HL-60 (cell line): Measurements from ENCODE around the gene CYP27C1.
"Not testable (repeated sequence)": the region's sequence is repeated elsewhere in the genome, so short reads cannot be mapped to it uniquely, and the experiment has no call there.

ENCODE experiments used
- DNase-seq, 2 experiments: peaks; one replicate each; pipeline ENCODE4 v3.0.0-alpha.2; 2010 to 2020; ENCODE audit warnings: low read depth in 1 of 2, low spot score in 1 of 2
- H3K27ac ChIP-seq: fragments of 250-450 bp; sonication (Bioruptor Pico); replicated peaks from 2 replicates; pipeline ENCODE4 v1.5.1; 2020; ENCODE audit warnings: mild to moderate bottlenecking, moderate library complexity
- H3K27me3 ChIP-seq: fragments of 250-450 bp; sonication (Bioruptor Pico); 2 replicates; pipeline ENCODE4 v1.5.1; 2021; ENCODE audit warnings: mild to moderate bottlenecking, moderate library complexity; ENCODE audit not compliant: insufficient read depth, poor library complexity, severe bottlenecking
- H3K4me3 ChIP-seq: replicated peaks from 2 replicates; pipeline ENCODE4 v1.5.1; 2011; ENCODE audit warnings: mild to moderate bottlenecking, control low read depth, low read length; ENCODE audit not compliant: insufficient read depth
- GABPA ChIP-seq: IDR thresholded peaks from 2 replicates; pipeline ENCODE4 v1.6.1; 2012; ENCODE audit warnings: low read depth
- POLR2AphosphoS5 ChIP-seq: IDR thresholded peaks from 2 replicates; pipeline ENCODE4 v1.6.1; 2012; ENCODE audit warnings: low read depth
- SPI1 ChIP-seq: IDR thresholded peaks from 2 replicates; pipeline ENCODE4 v1.6.1; 2012; ENCODE audit warnings: low read depth, mild to moderate bottlenecking, borderline replicate concordance
- TF ChIP-seq, protein P1 (sequence below): IDR thresholded peaks from 2 replicates; pipeline ENCODE4 v1.6.1; 2012; ENCODE audit warnings: low read depth; ENCODE audit not compliant: insufficient replicate concordance
- TF ChIP-seq, protein P2 (sequence below): IDR thresholded peaks from one replicate; pipeline ENCODE4 v1.5.1; 2011; ENCODE audit warnings: low read length, control low read depth, inconsistent platforms; ENCODE audit not compliant: insufficient read depth

CYP27C1 gene

GRCh38 chr2:127216593-127216992 is 3.5 kb downstream of the CYP27C1 start:
- TF ChIP-seq, protein P1, sequence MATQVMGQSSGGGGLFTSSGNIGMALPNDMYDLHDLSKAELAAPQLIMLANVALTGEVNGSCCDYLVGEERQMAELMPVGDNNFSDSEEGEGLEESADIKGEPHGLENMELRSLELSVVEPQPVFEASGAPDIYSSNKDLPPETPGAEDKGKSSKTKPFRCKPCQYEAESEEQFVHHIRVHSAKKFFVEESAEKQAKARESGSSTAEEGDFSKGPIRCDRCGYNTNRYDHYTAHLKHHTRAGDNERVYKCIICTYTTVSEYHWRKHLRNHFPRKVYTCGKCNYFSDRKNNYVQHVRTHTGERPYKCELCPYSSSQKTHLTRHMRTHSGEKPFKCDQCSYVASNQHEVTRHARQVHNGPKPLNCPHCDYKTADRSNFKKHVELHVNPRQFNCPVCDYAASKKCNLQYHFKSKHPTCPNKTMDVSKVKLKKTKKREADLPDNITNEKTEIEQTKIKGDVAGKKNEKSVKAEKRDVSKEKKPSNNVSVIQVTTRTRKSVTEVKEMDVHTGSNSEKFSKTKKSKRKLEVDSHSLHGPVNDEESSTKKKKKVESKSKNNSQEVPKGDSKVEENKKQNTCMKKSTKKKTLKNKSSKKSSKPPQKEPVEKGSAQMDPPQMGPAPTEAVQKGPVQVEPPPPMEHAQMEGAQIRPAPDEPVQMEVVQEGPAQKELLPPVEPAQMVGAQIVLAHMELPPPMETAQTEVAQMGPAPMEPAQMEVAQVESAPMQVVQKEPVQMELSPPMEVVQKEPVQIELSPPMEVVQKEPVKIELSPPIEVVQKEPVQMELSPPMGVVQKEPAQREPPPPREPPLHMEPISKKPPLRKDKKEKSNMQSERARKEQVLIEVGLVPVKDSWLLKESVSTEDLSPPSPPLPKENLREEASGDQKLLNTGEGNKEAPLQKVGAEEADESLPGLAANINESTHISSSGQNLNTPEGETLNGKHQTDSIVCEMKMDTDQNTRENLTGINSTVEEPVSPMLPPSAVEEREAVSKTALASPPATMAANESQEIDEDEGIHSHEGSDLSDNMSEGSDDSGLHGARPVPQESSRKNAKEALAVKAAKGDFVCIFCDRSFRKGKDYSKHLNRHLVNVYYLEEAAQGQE, result no peak
- TF ChIP-seq SPI1 (no peak), GABPA (no peak), POLR2AphosphoS5 (no peak)
- DNase-seq, result no peak
- no peak overlapping the region for H3K27ac ChIP-seq
- peaks cover 40% of the 10 kb centered on the region for H3K27me3 ChIP-seq
- H3K4me3 ChIP-seq, result no peak overlapping the region

- Histone ChIP-seq H3K4me3 (no peak overlapping the region), H3K27ac (no peak overlapping the region), H3K27me3 (peaks cover 40% of the 10 kb centered on the region)
- TF ChIP-seq, protein P1, result no peak
- no peak for TF ChIP-seq GABPA
- TF ChIP-seq SPI1, result no peak
- TF ChIP-seq, protein P2, sequence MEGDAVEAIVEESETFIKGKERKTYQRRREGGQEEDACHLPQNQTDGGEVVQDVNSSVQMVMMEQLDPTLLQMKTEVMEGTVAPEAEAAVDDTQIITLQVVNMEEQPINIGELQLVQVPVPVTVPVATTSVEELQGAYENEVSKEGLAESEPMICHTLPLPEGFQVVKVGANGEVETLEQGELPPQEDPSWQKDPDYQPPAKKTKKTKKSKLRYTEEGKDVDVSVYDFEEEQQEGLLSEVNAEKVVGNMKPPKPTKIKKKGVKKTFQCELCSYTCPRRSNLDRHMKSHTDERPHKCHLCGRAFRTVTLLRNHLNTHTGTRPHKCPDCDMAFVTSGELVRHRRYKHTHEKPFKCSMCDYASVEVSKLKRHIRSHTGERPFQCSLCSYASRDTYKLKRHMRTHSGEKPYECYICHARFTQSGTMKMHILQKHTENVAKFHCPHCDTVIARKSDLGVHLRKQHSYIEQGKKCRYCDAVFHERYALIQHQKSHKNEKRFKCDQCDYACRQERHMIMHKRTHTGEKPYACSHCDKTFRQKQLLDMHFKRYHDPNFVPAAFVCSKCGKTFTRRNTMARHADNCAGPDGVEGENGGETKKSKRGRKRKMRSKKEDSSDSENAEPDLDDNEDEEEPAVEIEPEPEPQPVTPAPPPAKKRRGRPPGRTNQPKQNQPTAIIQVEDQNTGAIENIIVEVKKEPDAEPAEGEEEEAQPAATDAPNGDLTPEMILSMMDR, result no peak
- TF ChIP-seq POLR2AphosphoS5, result no peak
- no peak for DNase-seq
Measured at GRCh38 chr2:127216095-127216494, 4.0 kb downstream of the CYP27C1 start.

GRCh38 chr2:127214201-127214600 is 5.9 kb downstream of the CYP27C1 start:
- H3K4me3 ChIP-seq, DNase-seq, H3K27ac ChIP-seq: not testable (repeated sequence)
- peaks cover 27% of the 10 kb centered on the region for H3K27me3 ChIP-seq

DNA sequence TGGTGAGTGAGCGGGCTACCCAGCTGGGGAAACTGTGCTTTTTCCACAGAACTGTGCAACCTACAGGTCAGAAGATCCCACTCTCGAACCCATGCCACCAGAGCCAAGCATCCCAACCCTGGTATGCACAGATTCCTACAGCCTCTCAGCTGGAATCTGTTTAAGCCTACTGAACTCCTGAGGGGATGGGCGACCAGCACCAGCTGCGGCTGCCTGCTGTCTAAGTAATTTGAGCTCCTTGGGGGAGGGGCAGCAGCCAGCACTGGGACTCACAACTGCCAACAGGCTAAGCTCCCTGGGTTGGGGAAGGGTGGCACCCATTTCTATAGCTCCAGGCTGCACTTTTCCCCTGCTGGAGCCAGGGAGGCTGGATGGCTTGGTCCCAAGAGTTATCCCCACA is 11.8 kb downstream of the CYP27C1 start:
- TF ChIP-seq, protein P1, result no peak
- no peak for TF ChIP-seq POLR2AphosphoS5
- no peak for TF ChIP-seq GABPA
- H3K27ac ChIP-seq, result no peak overlapping the region
- DNase-seq, result no peak
- H3K4me3 ChIP-seq, result no peak overlapping the region
- peaks cover 2% of the 10 kb centered on the region for H3K27me3 ChIP-seq
